HG03097 (cell line): Measurements from ENCODE around the gene ZBTB20.

Source experiments
- ATAC-seq: cut with Tn5 transposase; IDR thresholded peaks from one replicate; pipeline ENCODE4 v1.9.1; 2021; ENCODE audit not compliant: unreplicated experiment, low FRiP score

The ZBTB20 gene

GRCh38 chr3:114727373-114727772 is 419.7 kb downstream of the ZBTB20 start:
- ATAC-seq, result no peak

GRCh38 chr3:114725966-114726365 is 421.1 kb downstream of the ZBTB20 start:
- ATAC-seq, result no peak

- ATAC-seq, result no peak
These were observed 424.6 kb downstream of the ZBTB20 start for GRCh38 chr3:114722530-114722929.

- peak; percentile 71 for ATAC-seq
These were observed 425.2 kb downstream of the ZBTB20 start for GRCh38 chr3:114721864-114722263.

- ATAC-seq, result no peak
These were observed 425.9 kb downstream of the ZBTB20 start for GRCh38 chr3:114721209-114721608.

- ATAC-seq, result no peak
These were observed 428.2 kb downstream of the ZBTB20 start for GRCh38 chr3:114718898-114719210.

- ATAC-seq, result no peak
These were observed 428.8 kb downstream of the ZBTB20 start for GRCh38 chr3:114718071-114718897.

- ATAC-seq, result no peak
These were observed 430.2 kb downstream of the ZBTB20 start for GRCh38 chr3:114716916-114717315.

GRCh38 chr3:114716126-114716525 is 431.0 kb downstream of the ZBTB20 start:
- no peak for ATAC-seq

GRCh38 chr3:114714957-114715460 is 432.1 kb downstream of the ZBTB20 start:
- ATAC-seq, result no peak

GRCh38 chr3:114714237-114714636 is 432.9 kb downstream of the ZBTB20 start:
- no peak for ATAC-seq

- no peak for ATAC-seq
These were observed 434.2 kb downstream of the ZBTB20 start for GRCh38 chr3:114712728-114713492.

- no peak for ATAC-seq
These were observed 435.7 kb downstream of the ZBTB20 start for GRCh38 chr3:114711321-114711886.

- no peak for ATAC-seq
These were observed 438.0 kb downstream of the ZBTB20 start for GRCh38 chr3:114709102-114709501.

GRCh38 chr3:114707252-114707860 is 439.7 kb downstream of the ZBTB20 start:
- ATAC-seq, result no peak

GRCh38 chr3:114706591-114707232 is 440.4 kb downstream of the ZBTB20 start:
- ATAC-seq, result no peak

- ATAC-seq, result no peak
These were observed 446.4 kb downstream of the ZBTB20 start for GRCh38 chr3:114700637-114701234.

GRCh38 chr3:114698146-114699105 is 448.7 kb downstream of the ZBTB20 start:
- no peak for ATAC-seq

GRCh38 chr3:114697401-114697800 is 449.7 kb downstream of the ZBTB20 start:
- ATAC-seq, result no peak
